Astrocyte (in vitro differentiated cells and primary cell): Measurements from ENCODE around the gene CRADD. TPM values are rescaled to one million over a fixed set of nuclear protein-coding genes. Genes with fewer than 3 reads are reported as not detected.

Experiments
- DNase-seq: peaks from one replicate; pipeline ENCODE4 v3.0.0-alpha.2; 2010; ENCODE audit warnings: low read depth
- FAIRE-seq: peaks from 2 replicates; lab custom pipeline; 2011; peaks lifted over from hg19 to GRCh38; lab: Jason Lieb, UNC
- H2AFZ ChIP-seq: 2 replicates; pipeline ENCODE4 v1.6.0; 2012; ENCODE audit warnings: low read depth, low read length, inconsistent platforms
- H3K27ac ChIP-seq: 2 replicates; pipeline ENCODE4 v1.5.1; 2011; ENCODE audit warnings: low read depth, low read length, inconsistent platforms
- H3K27me3 ChIP-seq: 2 replicates; pipeline ENCODE4 v1.6.0; 2011; ENCODE audit warnings: low read length, inconsistent platforms; ENCODE audit not compliant: insufficient read depth
- H3K36me3 ChIP-seq: 2 replicates; pipeline ENCODE4 v1.5.1; 2011; ENCODE audit warnings: low read length, inconsistent platforms; ENCODE audit not compliant: insufficient read depth
- H3K4me1 ChIP-seq: 2 replicates; pipeline ENCODE4 v1.5.1; 2011; ENCODE audit warnings: low read length, inconsistent platforms; ENCODE audit not compliant: insufficient read depth
- H3K4me2 ChIP-seq: 2 replicates; pipeline ENCODE4 v1.6.0; 2012; ENCODE audit warnings: low read length, inconsistent platforms
- H3K4me3 ChIP-seq: 2 replicates; pipeline ENCODE4 v1.5.1; 2011; ENCODE audit warnings: low read depth, mild to moderate bottlenecking, low read length, inconsistent platforms; ENCODE audit not compliant: insufficient read depth
- H3K79me2 ChIP-seq: 2 replicates; pipeline ENCODE4 v1.6.0; 2012; ENCODE audit warnings: mild to moderate bottlenecking, low read length, inconsistent platforms; ENCODE audit not compliant: insufficient read depth
- H3K9ac ChIP-seq: 2 replicates; pipeline ENCODE4 v1.6.0; 2012; ENCODE audit warnings: mild to moderate bottlenecking, low read length, inconsistent platforms
- H3K9me3 ChIP-seq: 2 replicates; pipeline ENCODE4 v1.5.1; 2012; ENCODE audit warnings: low read depth, mild to moderate bottlenecking, low read length, inconsistent platforms; ENCODE audit not compliant: insufficient read depth
- H4K20me1 ChIP-seq: 2 replicates; pipeline ENCODE4 v1.6.0; 2012; ENCODE audit warnings: low read length, inconsistent platforms; ENCODE audit not compliant: insufficient read depth
- H3K27ac Mint-ChIP-seq: one replicate; pipeline ENCODE4 v1.8.0; 2021; ENCODE audit warnings: mild to moderate bottlenecking, mixed read lengths; ENCODE audit not compliant: unreplicated experiment
- H3K27me3 Mint-ChIP-seq: one replicate; pipeline ENCODE4 v1.8.0; 2021; ENCODE audit warnings: low read depth, mixed read lengths; ENCODE audit not compliant: unreplicated experiment
- H3K36me3 Mint-ChIP-seq: one replicate; pipeline ENCODE4 v1.8.0; 2021; ENCODE audit warnings: low read depth, mixed read lengths; ENCODE audit not compliant: unreplicated experiment
- H3K4me1 Mint-ChIP-seq: one replicate; pipeline ENCODE4 v1.8.0; 2021; ENCODE audit warnings: low read depth, mixed read lengths; ENCODE audit not compliant: unreplicated experiment
- H3K4me3 Mint-ChIP-seq: one replicate; pipeline ENCODE4 v1.8.0; 2021; ENCODE audit warnings: mild to moderate bottlenecking, moderate library complexity, mixed read lengths; ENCODE audit not compliant: unreplicated experiment
- H3K9me3 Mint-ChIP-seq: one replicate; pipeline ENCODE4 v1.8.0; 2021; ENCODE audit warnings: mild to moderate bottlenecking, mixed read lengths; ENCODE audit not compliant: unreplicated experiment
- EZH2 ChIP-seq: IDR thresholded peaks from 2 replicates; pipeline ENCODE4 v1.6.1; 2012; ENCODE audit warnings: mild to moderate bottlenecking, low read length, inconsistent platforms; ENCODE audit not compliant: insufficient read depth
- total RNA-seq: library from RNA; stranded (reverse); gene quantifications from 2 replicates; pipeline ENCODE4 v1.2.1, GENCODE V29; 2021
- TF ChIP-seq, protein P1 (sequence below): IDR thresholded peaks from 2 replicates; pipeline ENCODE4 v1.5.1; 2011; ENCODE audit warnings: low read depth, mild to moderate bottlenecking, inconsistent platforms, low read length, moderate library complexity; ENCODE audit not compliant: insufficient read depth

Gene CRADD
- total RNA-seq, 1 donor from 2014 or later: 8.8 TPM

DNA sequence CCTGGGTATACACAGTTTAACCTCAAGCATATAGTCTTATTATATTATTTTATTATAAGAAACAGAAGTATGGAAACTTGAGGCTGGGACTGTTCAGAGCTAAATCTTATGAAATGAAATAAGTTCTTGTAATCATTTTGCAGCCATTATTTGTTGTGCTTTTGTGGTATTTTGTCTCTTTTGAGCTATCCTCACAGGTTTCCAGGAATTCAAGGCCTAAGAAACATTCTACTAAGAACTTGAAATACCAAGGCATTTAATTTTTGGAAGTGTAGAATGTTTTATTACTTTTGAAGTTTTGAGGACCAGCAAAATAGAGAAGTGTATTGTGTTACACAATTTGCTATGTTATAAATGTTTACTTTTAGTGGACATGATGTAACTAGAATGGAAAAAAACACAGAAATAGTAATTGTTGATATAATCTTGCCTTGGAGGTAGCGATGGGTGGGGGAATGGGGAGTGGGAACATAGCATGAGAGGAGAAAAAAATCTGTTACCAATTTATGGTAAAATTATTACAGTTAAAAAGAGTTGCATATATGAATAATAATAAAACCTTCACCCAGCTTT is 81.7 kb downstream of the CRADD start:
- H3K9me3 Mint-ChIP-seq: peaks cover 8% of the 10 kb centered on the region
- Histone ChIP-seq H4K20me1 (no peaks in the 10 kb centered on the region), H3K79me2 (no peaks in the 10 kb centered on the region), H3K9me3 (peaks cover 2% of the 10 kb centered on the region), H3K9ac (no peak overlapping the region), H3K27me3 (no peaks in the 10 kb centered on the region), H3K36me3 (no peaks in the 10 kb centered on the region), H3K4me3 (no peak overlapping the region), H3K4me1 (peaks cover 2% of the 10 kb centered on the region), H2AFZ (no peak overlapping the region), H3K4me2 (no peak overlapping the region), H3K27ac (no peak overlapping the region)
- no peak for DNase-seq
- peaks cover 4% of the 10 kb centered on the region for H3K27me3 Mint-ChIP-seq
- H3K27ac Mint-ChIP-seq: no peak overlapping the region
- H3K4me1 Mint-ChIP-seq: peaks cover 8% of the 10 kb centered on the region
- TF ChIP-seq EZH2: no peak
- TF ChIP-seq, protein P1, sequence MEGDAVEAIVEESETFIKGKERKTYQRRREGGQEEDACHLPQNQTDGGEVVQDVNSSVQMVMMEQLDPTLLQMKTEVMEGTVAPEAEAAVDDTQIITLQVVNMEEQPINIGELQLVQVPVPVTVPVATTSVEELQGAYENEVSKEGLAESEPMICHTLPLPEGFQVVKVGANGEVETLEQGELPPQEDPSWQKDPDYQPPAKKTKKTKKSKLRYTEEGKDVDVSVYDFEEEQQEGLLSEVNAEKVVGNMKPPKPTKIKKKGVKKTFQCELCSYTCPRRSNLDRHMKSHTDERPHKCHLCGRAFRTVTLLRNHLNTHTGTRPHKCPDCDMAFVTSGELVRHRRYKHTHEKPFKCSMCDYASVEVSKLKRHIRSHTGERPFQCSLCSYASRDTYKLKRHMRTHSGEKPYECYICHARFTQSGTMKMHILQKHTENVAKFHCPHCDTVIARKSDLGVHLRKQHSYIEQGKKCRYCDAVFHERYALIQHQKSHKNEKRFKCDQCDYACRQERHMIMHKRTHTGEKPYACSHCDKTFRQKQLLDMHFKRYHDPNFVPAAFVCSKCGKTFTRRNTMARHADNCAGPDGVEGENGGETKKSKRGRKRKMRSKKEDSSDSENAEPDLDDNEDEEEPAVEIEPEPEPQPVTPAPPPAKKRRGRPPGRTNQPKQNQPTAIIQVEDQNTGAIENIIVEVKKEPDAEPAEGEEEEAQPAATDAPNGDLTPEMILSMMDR: no peak
- FAIRE-seq: no peak
- H3K4me3 Mint-ChIP-seq: no peak overlapping the region
- H3K36me3 Mint-ChIP-seq: no peaks in the 10 kb centered on the region

DNA sequence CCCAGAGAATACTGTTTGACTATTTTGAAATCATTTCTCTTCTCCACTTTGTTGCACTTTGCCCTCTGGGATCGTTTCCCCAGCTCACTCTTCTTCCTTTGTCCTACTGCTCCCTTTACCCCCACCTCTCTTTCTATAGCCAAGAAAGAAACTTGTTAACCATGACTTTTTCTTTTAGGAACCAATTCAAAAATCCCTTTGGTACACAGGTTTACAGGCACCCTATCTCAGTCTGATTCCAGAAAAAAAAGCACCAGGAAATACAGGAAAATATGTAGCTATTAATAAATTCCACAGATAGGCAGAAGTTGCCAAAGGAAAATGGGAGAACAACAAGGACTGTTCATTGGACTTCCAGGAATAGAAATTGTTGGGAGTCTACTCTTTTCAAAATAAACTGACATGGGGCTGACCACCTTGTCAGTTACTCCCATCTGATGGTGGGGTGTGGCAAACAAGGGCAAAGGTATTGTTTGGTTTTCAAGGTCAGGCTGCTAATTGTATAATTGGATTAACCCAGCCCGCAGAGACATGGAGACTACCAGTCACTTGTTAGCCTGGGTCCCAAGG is 82.4 kb downstream of the CRADD start:
- FAIRE-seq: no peak
- H3K4me3 Mint-ChIP-seq: no peak overlapping the region
- no peak overlapping the region for H3K27ac Mint-ChIP-seq

More for the DNA sequence above, 82.4 kb downstream of the CRADD start:
- DNase-seq: no peak
- Histone ChIP-seq H3K9me3 (no peaks in the 10 kb centered on the region), H3K9ac (no peak overlapping the region), H4K20me1 (no peaks in the 10 kb centered on the region), H3K36me3 (no peaks in the 10 kb centered on the region), H3K79me2 (no peaks in the 10 kb centered on the region), H3K4me2 (no peak overlapping the region), H3K27me3 (no peaks in the 10 kb centered on the region), H3K27ac (no peak overlapping the region), H3K4me3 (no peak overlapping the region), H2AFZ (no peak overlapping the region), H3K4me1 (peaks cover 2% of the 10 kb centered on the region)
- Mint-ChIP-seq H3K9me3 (peaks cover 3% of the 10 kb centered on the region), H3K36me3 (no peaks in the 10 kb centered on the region), H3K27me3 (peaks cover 4% of the 10 kb centered on the region), H3K4me1 (peaks cover 11% of the 10 kb centered on the region)
- no peak for TF ChIP-seq EZH2
- TF ChIP-seq, protein P1: no peak
